Mucosa of descending colon (tissue), 3 donors: ENCODE measurements around the gene SLC25A22. TPM values are rescaled to one million over a fixed set of nuclear protein-coding genes. Genes with fewer than 3 reads are reported as not detected.

Experiments used
- ATAC-seq: fragments of 200-7000 bp; cut with Tn5 transposase; one replicate; pipeline ENCODE4 v1.9.1; 2020; ENCODE audit warnings: mild to moderate bottlenecking, moderate library complexity
- DNase-seq, 3 donors: peaks; one replicate each; pipeline ENCODE4 v3.0.0-alpha.2; 2020
- H3K36me3 ChIP-seq: fragments of 200-600 bp; one replicate; pipeline ENCODE4 v1.8.0; 2021; ENCODE audit warnings: low read depth, mild to moderate bottlenecking
- H3K4me1 ChIP-seq: fragments of 200-600 bp; one replicate; pipeline ENCODE4 v1.8.0; 2021; ENCODE audit warnings: low read depth, mild to moderate bottlenecking
- H3K4me3 ChIP-seq: fragments of 200-600 bp; one replicate; pipeline ENCODE4 v1.8.0; 2021; ENCODE audit warnings: mild to moderate bottlenecking
- H3K9me3 ChIP-seq: fragments of 200-600 bp; one replicate; pipeline ENCODE4 v1.8.0; 2021; ENCODE audit warnings: mild to moderate bottlenecking
- intact Hi-C, 2 donors: fragments of 100-400 bp; cut with DNase I in 1 of 2; cut with micrococcal nuclease in 1 of 2; formaldehyde crosslinking; loops; one replicate each; pipeline versions ENCODE4 v1.11.0 to v1.11.1; 2022; cut with DNase I, micrococcal nuclease
- total RNA-seq, 3 donors: library from RNA; stranded (reverse); fragmentation: NEBNext Ultra II Directional in 2 of 3; extraction: Animal tissue kit (Norgen Biotek cat#: 25700) in 2 of 3; gene quantifications; one replicate each; pipeline versions ENCODE4 v1.2.1 to v1.2.4, GENCODE V29; 2021 to 2023
- TF ChIP-seq, protein P1 (sequence below): fragments of 200-600 bp; IDR thresholded peaks from one replicate; pipeline ENCODE4 v1.8.0; 2022; ENCODE audit warnings: antibody characterized with exemption, mild to moderate bottlenecking
- donor health status: DM: no; HTN: no; CAD: no; lungs with moderate emphysema.
- donor health status: DM: no; HTN: no; CAD: no.
- donor health status: DM: no; HTN: yes; CAD: no.

Gene SLC25A22
- total RNA-seq, 3 donors from 2014 or later = 11.6 to 18.6 (median 14.4) TPM

DNA sequence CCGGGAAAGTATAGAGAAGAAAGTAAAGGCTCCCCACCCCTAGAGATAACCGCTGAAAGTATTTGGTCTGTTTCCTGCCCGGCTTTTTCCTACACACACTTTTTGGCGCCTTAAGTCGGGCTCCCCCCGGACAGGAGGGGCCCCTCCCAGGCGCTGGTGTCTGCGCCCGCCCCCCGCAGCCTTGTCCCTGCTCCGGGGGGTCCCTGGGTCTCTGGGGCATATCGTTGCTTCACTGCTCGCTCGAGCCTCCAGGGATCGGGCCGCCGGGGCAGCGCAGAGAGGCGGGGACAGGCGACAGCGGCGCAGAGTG, 28.7 kb upstream of the SLC25A22 start:
- ATAC-seq (no peak), DNase-seq (peak in 1 of 3 donors; percentile 76)
- TF ChIP-seq, protein P1, sequence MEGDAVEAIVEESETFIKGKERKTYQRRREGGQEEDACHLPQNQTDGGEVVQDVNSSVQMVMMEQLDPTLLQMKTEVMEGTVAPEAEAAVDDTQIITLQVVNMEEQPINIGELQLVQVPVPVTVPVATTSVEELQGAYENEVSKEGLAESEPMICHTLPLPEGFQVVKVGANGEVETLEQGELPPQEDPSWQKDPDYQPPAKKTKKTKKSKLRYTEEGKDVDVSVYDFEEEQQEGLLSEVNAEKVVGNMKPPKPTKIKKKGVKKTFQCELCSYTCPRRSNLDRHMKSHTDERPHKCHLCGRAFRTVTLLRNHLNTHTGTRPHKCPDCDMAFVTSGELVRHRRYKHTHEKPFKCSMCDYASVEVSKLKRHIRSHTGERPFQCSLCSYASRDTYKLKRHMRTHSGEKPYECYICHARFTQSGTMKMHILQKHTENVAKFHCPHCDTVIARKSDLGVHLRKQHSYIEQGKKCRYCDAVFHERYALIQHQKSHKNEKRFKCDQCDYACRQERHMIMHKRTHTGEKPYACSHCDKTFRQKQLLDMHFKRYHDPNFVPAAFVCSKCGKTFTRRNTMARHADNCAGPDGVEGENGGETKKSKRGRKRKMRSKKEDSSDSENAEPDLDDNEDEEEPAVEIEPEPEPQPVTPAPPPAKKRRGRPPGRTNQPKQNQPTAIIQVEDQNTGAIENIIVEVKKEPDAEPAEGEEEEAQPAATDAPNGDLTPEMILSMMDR = no peak
- H3K36me3 ChIP-seq = no peaks in the 10 kb centered on the region
- peak overlapping the region; percentile 21 for H3K4me3 ChIP-seq
- no peaks in the 10 kb centered on the region for H3K9me3 ChIP-seq
- peaks cover 66% of the 10 kb centered on the region for H3K4me1 ChIP-seq
- intact Hi-C loops = no loop called here

DNA sequence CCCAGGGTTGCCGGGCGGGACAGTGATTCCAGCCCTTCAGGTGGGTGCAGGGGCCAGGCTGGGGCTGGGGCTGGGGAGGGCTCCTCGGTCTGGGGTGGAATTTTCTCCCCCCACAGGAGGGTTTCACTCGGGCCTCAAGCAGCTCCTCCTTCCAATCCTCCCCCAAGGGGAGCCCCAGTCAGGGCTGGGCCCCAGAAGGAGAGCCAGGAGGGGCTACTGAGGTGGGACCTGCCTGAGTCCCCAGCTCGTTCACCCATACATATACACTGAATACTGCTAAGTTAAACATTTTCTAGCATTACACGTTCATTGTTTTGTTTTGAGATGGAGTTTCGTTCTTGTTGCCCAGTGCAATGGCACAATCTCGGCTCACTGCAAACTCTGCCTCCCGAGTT, 28.1 kb upstream of the SLC25A22 start:
- TF ChIP-seq, protein P1 = no peak
- Histone ChIP-seq H3K4me1 (peaks cover 68% of the 10 kb centered on the region), H3K4me3 (no peak overlapping the region), H3K36me3 (no peaks in the 10 kb centered on the region), H3K9me3 (no peaks in the 10 kb centered on the region)
- intact Hi-C loops = no loop called here
- ATAC-seq (no peak), DNase-seq (no peak)

DNA sequence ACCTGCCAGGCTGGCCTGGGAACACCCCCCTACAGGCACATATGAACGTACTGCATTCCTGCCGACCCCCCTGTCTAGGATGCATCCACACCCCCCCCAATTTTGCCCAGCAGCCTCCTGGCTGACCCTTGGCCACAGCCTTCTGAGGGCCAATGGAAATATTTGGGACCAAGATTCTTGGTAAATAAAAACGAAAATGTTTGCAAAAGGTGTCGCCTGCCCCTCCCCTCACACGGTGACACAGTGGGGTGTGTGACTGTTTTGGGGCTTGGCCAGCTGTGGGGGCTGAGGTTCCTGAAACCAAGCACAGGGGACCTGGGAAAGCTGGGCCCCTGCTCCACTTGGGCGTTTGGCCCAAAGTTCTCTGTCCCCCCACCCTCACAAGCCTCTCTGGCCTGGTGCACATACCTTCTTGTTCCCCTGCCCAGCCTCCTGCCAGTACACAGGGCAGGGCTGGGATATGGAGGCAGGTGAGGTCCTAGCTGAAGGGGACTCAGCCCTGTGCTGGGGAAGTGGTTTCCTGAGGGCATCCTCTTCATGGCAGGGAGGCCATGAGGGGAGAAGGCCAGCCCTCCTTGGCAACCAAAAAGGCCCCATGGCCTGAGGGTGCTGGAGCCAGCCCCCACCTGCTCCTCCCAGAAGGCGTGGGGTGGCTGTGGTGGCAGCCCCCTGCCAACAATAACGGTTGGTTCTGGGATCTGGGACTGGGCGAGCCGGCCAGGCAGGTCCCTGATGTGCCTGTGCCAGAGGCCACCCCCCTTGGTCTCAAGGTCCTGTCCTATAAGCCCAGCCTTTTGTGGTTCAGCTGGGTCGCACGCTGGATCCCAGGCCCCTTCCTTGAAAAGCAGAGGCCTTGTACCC, 27.5 kb upstream of the SLC25A22 start:
- Histone ChIP-seq H3K9me3 (no peaks in the 10 kb centered on the region), H3K4me1 (peaks cover 68% of the 10 kb centered on the region), H3K36me3 (no peaks in the 10 kb centered on the region), H3K4me3 (no peak overlapping the region)
- TF ChIP-seq, protein P1 = no peak
- DNase-seq (peak; percentile 71 to 80 (median 79)), ATAC-seq (peak; percentile 26)
- intact Hi-C loops = no loop called here

DNA sequence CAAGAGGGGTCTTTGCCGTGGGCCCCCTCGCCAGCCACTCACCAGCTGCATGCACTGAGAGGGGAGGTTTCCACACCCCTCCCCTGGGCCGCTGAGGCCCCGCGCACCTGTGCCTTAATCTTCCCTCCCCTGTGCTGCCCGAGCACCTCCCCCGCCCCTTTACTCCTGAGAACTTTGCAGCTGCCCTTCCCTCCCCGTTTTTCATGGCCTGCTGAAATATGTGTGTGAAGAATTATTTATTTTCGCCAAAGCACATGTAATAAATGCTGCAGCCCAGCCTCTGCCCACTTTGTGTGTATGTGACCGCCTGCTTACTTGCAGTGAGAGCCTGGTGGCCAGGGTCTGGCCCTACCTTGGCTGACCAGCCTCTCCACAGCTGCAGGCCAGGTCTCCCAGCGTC, 26.9 kb upstream of the SLC25A22 start:
- H3K9me3 ChIP-seq = no peaks in the 10 kb centered on the region
- ATAC-seq = no peak
- intact Hi-C loops = no loop called here
- DNase-seq = no peak
- H3K4me3 ChIP-seq = no peak overlapping the region
- peaks cover 68% of the 10 kb centered on the region for H3K4me1 ChIP-seq
- H3K36me3 ChIP-seq = no peaks in the 10 kb centered on the region
- TF ChIP-seq, protein P1 = no peak

DNA sequence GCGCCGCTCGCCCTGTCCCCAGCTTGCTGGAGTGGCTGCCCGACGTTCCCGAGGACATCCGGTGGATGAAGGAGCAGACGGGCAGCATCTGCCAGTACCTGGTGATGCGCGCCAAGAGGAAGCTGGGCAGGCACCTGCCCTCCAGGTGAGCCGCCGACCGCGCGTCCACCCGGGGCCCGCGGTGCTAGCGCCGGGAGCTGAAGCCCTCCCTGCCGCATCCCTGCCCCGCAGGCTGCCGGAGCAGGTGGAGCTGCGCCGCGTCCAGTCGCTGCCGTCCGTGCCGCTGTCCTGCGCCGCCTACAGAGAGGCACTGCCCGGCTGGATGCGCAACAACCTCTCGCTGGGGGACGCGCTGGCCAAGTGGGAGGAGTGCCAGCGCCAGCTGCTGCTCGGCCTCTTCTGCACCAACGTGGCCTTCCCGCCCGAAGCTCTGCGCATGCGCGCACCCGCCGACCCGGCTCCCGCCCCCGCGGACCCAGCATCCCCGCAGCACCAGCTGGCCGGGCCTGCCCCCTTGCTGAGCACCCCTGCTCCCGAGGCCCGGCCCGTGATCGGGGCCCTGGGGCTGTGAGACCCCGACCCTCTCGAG, 26.3 kb upstream of the SLC25A22 start:
- TF ChIP-seq, protein P1 = no peak
- peak; percentile 12 for ATAC-seq
- intact Hi-C loops = no loop called here
- Histone ChIP-seq H3K4me3 (no peak overlapping the region), H3K36me3 (no peaks in the 10 kb centered on the region), H3K4me1 (peaks cover 64% of the 10 kb centered on the region), H3K9me3 (no peaks in the 10 kb centered on the region)
- DNase-seq = peak; percentile 66 to 83 (median 82)
